Spleen (tissue), 11 donors: ENCODE data around the gene CIC. TPM values are rescaled to one million over a fixed set of nuclear protein-coding genes. Genes with fewer than 3 reads are reported as not detected.

ENCODE experiments used
- DNase-seq: peaks from one replicate; pipeline ENCODE4 v3.0.0-alpha.2; 2020
- H3K27ac ChIP-seq, 8 donors: fragments of 200-600 bp; sonication (generic) in 7 of 8; 1 replicate in 4 of 8; 2 replicates in 4 of 8; pipeline versions ENCODE4 v1.5.0 to v1.8.0; 2016 to 2021; ENCODE audit warnings: inconsistent platforms in 4 of 8, mild to moderate bottlenecking in 4 of 8, moderate library complexity in 1 of 8
- H3K27me3 ChIP-seq, 7 donors: fragments of 200-600 bp; sonication (generic) in 6 of 7; replicated peaks in 1 of 7; 1 replicate in 4 of 7; 2 replicates in 3 of 7; pipeline versions ENCODE4 v1.5.0 to v1.8.0; 2016 to 2021; ENCODE audit warnings: inconsistent platforms in 3 of 7, mild to moderate bottlenecking in 1 of 7
- H3K36me3 ChIP-seq, 6 donors: fragments of 200-600 bp; sonication (generic) in 5 of 6; 1 replicate in 4 of 6; 2 replicates in 2 of 6; pipeline versions ENCODE4 v1.5.0 to v1.8.0; 2016 to 2021; ENCODE audit warnings: inconsistent platforms in 2 of 6
- H3K4me1 ChIP-seq, 6 donors: fragments of 200-600 bp; sonication (generic) in 5 of 6; 1 replicate in 3 of 6; 2 replicates in 3 of 6; pipeline versions ENCODE4 v1.5.0 to v1.8.0; 2016 to 2021; ENCODE audit warnings: inconsistent platforms in 3 of 6
- H3K4me3 ChIP-seq, 8 donors: fragments of 200-600 bp; sonication (generic) in 7 of 8; 1 replicate in 4 of 8; 2 replicates in 4 of 8; pipeline versions ENCODE4 v1.5.0 to v1.8.0; 2016 to 2021; ENCODE audit warnings: inconsistent platforms in 4 of 8, mild to moderate bottlenecking in 4 of 8, moderate library complexity in 2 of 8
- H3K9me3 ChIP-seq, 8 donors: fragments of 200-600 bp; sonication (generic) in 7 of 8; 1 replicate in 4 of 8; 2 replicates in 4 of 8; pipeline versions ENCODE4 v1.5.0 to v1.8.0; 2016 to 2021; ENCODE audit warnings: inconsistent platforms in 4 of 8
- POLR2A ChIP-seq, 3 donors: fragments of 450-650 bp; IDR thresholded peaks; one replicate each; pipeline ENCODE4 v1.5.1; 2017; ENCODE audit warnings: antibody characterized with exemption in 3 of 3, mild to moderate bottlenecking in 1 of 3
- POLR2AphosphoS5 ChIP-seq, 3 donors: sonication (generic); formaldehyde crosslinking; IDR thresholded peaks; one replicate each; pipeline ENCODE4 v1.5.1; 2017; ENCODE audit warnings: antibody characterized with exemption in 3 of 3
- WGBS, 5 donors: extraction: QIAGEN DNeasy Blood & Tissue Kit in 3 of 5; methylation state at CpG; one replicate each; pipeline versions ENCODE4 v1.1.5 to v1.1.7; 2013 to 2018; 5-methylcytosine and 5-hydroxymethylcytosine counted together
- intact Hi-C: fragments of 100-400 bp; cut with DNase I; formaldehyde crosslinking; loops from one replicate; pipeline ENCODE4 v1.15.0; 2023; ENCODE audit warnings: low total_unique reads
- polyA plus RNA-seq, 3 donors: library from polyadenylated mRNA; stranded (reverse); fragments of 200-250 nt; gene quantifications; one replicate each; pipeline ENCODE4 v1.2.1, GENCODE V29; 2013
- total RNA-seq, 7 donors: library from RNA; depleted of rRNA in 3 of 7; stranded (reverse); fragments of >200 nt in 3 of 7; fragmentation: NEBNext Ultra II Directional in 4 of 7; extraction: Animal tissue kit (Norgen Biotek cat#: 25700) in 4 of 7; gene quantifications; one replicate each; pipeline versions ENCODE4 v1.1.0 to v1.2.1, GENCODE V29; 2016 to 2021
- TF ChIP-seq, protein P1 (sequence below), 11 experiments: fragments of 200-600 bp in 7 of 11; fragments of 450-650 bp in 4 of 11; sonication (generic) in 4 of 11; IDR thresholded peaks in 8 of 11; conservative IDR thresholded peaks in 3 of 11; 1 replicate in 7 of 11; 2 replicates in 4 of 11; pipeline versions ENCODE4 v1.4.0 to v1.8.0; 2016 to 2021; ENCODE audit warnings: antibody characterized with exemption in 11 of 11, inconsistent platforms in 4 of 11, mild to moderate bottlenecking in 1 of 11
- donor health status: healthy with polysubstance abuse.
- donor health status: DM: no; HTN: no; CAD: no; lungs with moderate emphysema.
- donor health status: DM: no; HTN: no; CAD: no.
- donor health status: Bipolar disorder and iron deficiency.
- donor health status: healthy.
- donor health status: DM: no; HTN: no; CAD: no.
- donor health status: DM: yes; HTN: yes; CAD: no.

Gene CIC
- total and polyA plus RNA-seq, 10 donors, result 12.5 to 100 (median 69.8) TPM

DNA sequence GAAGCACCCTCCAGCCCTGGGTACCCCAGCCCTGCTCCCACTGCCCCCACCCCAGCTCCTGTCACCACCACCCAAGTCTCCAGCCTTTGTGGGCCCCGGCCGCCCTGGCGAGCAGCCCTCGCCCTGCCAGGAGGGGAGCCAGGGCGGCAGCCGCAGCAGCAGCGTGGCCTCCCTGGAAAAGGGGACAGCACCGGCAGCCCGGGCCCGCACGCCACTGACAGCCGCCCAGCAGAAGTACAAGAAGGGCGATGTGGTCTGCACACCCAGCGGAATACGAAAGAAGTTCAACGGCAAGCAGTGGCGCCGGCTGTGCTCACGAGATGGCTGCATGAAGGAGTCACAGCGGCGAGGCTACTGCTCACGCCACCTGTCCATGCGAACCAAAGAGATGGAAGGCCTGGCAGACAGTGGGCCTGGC, 3.9 kb downstream of the CIC start:
- no peaks in the 10 kb centered on the region for H3K9me3 ChIP-seq
- H3K27ac ChIP-seq, result no peak overlapping the region
- no peak for TF ChIP-seq POLR2AphosphoS5 (IDR thresholded peaks at IDR 0.05)
- TF ChIP-seq, protein P1, sequence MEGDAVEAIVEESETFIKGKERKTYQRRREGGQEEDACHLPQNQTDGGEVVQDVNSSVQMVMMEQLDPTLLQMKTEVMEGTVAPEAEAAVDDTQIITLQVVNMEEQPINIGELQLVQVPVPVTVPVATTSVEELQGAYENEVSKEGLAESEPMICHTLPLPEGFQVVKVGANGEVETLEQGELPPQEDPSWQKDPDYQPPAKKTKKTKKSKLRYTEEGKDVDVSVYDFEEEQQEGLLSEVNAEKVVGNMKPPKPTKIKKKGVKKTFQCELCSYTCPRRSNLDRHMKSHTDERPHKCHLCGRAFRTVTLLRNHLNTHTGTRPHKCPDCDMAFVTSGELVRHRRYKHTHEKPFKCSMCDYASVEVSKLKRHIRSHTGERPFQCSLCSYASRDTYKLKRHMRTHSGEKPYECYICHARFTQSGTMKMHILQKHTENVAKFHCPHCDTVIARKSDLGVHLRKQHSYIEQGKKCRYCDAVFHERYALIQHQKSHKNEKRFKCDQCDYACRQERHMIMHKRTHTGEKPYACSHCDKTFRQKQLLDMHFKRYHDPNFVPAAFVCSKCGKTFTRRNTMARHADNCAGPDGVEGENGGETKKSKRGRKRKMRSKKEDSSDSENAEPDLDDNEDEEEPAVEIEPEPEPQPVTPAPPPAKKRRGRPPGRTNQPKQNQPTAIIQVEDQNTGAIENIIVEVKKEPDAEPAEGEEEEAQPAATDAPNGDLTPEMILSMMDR (IDR thresholded peaks at IDR 0.05 in 8 of 11, conservative IDR thresholded peaks at IDR 0.05 in 3 of 11), result no peak
- no peak for TF ChIP-seq POLR2A (IDR thresholded peaks at IDR 0.05)
- intact Hi-C loops, result no loop called here
- peaks cover 0 to 65% (median 33%) of the 10 kb centered on the region in 6 donors for H3K36me3 ChIP-seq
- H3K27me3 ChIP-seq, result no peaks in the 10 kb centered on the region
- DNase-seq, result peak; percentile 77
- 94 to 98% (median 97%) methylated on average over 12 to 23 of the region's 23 CpGs for WGBS, 5 donors
- H3K4me1 ChIP-seq, result peaks cover 49 to 86% (median 73%) of the 10 kb centered on the region in 6 donors
- no peak overlapping the region for H3K4me3 ChIP-seq

DNA sequence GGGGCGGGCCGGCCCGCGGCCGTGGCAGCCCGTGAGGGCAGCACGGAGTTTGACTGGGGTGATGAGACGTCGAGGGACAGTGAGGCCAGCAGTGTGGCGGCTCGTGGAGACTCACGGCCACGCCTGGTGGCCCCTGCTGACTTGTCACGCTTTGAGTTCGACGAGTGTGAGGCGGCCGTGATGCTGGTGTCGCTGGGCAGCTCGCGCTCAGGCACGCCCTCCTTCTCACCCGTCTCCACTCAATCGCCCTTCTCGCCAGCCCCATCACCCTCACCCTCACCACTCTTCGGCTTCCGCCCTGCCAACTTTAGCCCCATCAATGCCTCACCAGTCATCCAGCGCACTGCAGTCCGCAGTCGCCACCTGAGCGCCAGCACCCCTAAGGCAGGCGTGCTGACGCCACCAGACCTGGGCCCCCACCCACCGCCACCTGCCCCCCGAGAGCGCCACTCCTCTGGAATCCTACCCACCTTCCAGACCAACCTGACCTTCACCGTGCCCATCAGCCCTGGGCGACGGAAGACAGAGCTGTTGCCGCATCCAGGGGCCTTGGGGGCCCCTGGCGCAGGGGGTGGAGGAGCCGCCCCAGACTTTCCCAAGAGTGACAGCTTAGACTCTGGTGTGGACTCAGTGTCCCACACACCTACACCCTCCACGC, 4.5 kb downstream of the CIC start:
- H3K27me3 ChIP-seq, result no peaks in the 10 kb centered on the region
- DNase-seq, result peak; percentile 76
- H3K4me3 ChIP-seq, result no peak overlapping the region
- intact Hi-C loops, result no loop called here
- no peaks in the 10 kb centered on the region for H3K9me3 ChIP-seq
- 95 to 97% (median 96%) methylated on average over 43 of the region's 43 CpGs for WGBS, 5 donors
- peaks cover 0 to 66% (median 33%) of the 10 kb centered on the region in 6 donors for H3K36me3 ChIP-seq
- H3K4me1 ChIP-seq, result peaks cover 55 to 91% (median 78%) of the 10 kb centered on the region in 6 donors
- no peak overlapping the region for H3K27ac ChIP-seq
- no peak for TF ChIP-seq POLR2AphosphoS5 (IDR thresholded peaks at IDR 0.05)
- TF ChIP-seq POLR2A (IDR thresholded peaks at IDR 0.05), result no peak
- TF ChIP-seq, protein P1 (IDR thresholded peaks at IDR 0.05 in 8 of 11, conservative IDR thresholded peaks at IDR 0.05 in 3 of 11), result no peak

DNA sequence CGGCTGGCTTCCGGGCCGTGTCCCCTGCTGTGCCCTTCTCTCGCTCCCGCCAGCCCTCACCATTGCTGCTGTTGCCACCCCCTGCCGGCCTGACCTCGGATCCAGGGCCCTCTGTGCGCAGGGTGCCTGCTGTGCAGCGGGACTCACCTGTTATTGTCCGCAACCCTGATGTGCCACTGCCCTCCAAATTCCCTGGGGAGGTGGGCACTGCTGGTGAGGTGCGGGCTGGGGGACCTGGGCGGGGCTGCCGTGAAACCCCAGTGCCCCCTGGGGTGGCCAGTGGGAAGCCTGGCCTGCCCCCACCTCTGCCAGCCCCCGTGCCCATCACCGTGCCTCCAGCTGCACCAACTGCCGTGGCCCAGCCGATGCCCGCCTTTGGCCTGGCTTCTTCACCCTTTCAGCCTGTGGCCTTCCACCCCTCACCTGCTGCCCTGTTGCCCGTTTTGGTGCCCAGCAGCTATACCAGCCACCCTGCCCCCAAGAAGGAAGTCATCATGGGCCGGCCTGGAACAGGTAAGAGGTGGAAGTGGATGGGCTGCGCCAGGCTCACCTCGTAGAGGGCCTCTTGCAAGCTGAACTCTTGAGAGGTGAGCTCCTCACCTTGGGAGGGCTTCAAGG, 5.1 kb downstream of the CIC start:
- WGBS, 5 donors, result 92 to 96% (median 94%) methylated on average over 16 to 22 of the region's 22 CpGs
- Histone ChIP-seq H3K27me3 (no peaks in the 10 kb centered on the region), H3K36me3 (peaks cover 0 to 66% (median 33%) of the 10 kb centered on the region in 6 donors), H3K4me1 (peaks cover 61 to 98% (median 84%) of the 10 kb centered on the region in 6 donors), H3K9me3 (no peaks in the 10 kb centered on the region), H3K27ac (peak overlapping the region in 3 of 8 donors; percentile 18 to 97 (median 47)), H3K4me3 (no peak overlapping the region)
- TF ChIP-seq, protein P1 (IDR thresholded peaks at IDR 0.05 in 8 of 11, conservative IDR thresholded peaks at IDR 0.05 in 3 of 11), result no peak
- TF ChIP-seq POLR2AphosphoS5 (IDR thresholded peaks at IDR 0.05), result no peak
- TF ChIP-seq POLR2A (IDR thresholded peaks at IDR 0.05), result no peak
- peak; percentile 78 for DNase-seq
- intact Hi-C loops, result no loop called here

GRCh38 chr19:42275103-42275502, 6.1 kb downstream of the CIC start:
- Histone ChIP-seq H3K27ac (peak overlapping the region in 4 of 8 donors; percentile 16 to 97 (median 32)), H3K4me3 (no peak overlapping the region), H3K36me3 (peaks cover 0 to 66% (median 33%) of the 10 kb centered on the region in 6 donors), H3K4me1 (peaks cover 63 to 100% (median 87%) of the 10 kb centered on the region in 6 donors), H3K27me3 (no peaks in the 10 kb centered on the region), H3K9me3 (no peaks in the 10 kb centered on the region)
- DNase-seq, result no peak
- TF ChIP-seq, protein P1 (IDR thresholded peaks at IDR 0.05 in 8 of 11, conservative IDR thresholded peaks at IDR 0.05 in 3 of 11), result no peak
- TF ChIP-seq POLR2AphosphoS5 (IDR thresholded peaks at IDR 0.05), result peak; percentile 14 to 26 (median 15)
- WGBS, 5 donors, result 76 to 88% (median 82%) methylated on average over 7 of the region's 7 CpGs
- intact Hi-C loops, result no loop called here
